ENCODE measurements around the gene GDF9.

The GDF9 gene

GRCh38 chr5:132828846-132829494 is 37.3 kb downstream of the GDF9 start:
- TF ChIP-seq, protein P1, sequence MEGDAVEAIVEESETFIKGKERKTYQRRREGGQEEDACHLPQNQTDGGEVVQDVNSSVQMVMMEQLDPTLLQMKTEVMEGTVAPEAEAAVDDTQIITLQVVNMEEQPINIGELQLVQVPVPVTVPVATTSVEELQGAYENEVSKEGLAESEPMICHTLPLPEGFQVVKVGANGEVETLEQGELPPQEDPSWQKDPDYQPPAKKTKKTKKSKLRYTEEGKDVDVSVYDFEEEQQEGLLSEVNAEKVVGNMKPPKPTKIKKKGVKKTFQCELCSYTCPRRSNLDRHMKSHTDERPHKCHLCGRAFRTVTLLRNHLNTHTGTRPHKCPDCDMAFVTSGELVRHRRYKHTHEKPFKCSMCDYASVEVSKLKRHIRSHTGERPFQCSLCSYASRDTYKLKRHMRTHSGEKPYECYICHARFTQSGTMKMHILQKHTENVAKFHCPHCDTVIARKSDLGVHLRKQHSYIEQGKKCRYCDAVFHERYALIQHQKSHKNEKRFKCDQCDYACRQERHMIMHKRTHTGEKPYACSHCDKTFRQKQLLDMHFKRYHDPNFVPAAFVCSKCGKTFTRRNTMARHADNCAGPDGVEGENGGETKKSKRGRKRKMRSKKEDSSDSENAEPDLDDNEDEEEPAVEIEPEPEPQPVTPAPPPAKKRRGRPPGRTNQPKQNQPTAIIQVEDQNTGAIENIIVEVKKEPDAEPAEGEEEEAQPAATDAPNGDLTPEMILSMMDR (IDR thresholded peaks at IDR 0.05; ENCODE audit: extremely low read depth, missing control alignments) = no peak
- no peak for DNase-seq (ENCODE audit: low spot score)

- TF ChIP-seq, protein P1 (IDR thresholded peaks at IDR 0.05; ENCODE audit: extremely low read depth, missing control alignments) = no peak
- DNase-seq (ENCODE audit: low spot score) = peak; percentile 27
These were observed 38.2 kb downstream of the GDF9 start for GRCh38 chr5:132827943-132828673.

- no peak for DNase-seq (ENCODE audit: low spot score)
- TF ChIP-seq, protein P1 (IDR thresholded peaks at IDR 0.05; ENCODE audit: extremely low read depth, missing control alignments) = no peak
These were observed 39.7 kb downstream of the GDF9 start for GRCh38 chr5:132826424-132827082.

DNA sequence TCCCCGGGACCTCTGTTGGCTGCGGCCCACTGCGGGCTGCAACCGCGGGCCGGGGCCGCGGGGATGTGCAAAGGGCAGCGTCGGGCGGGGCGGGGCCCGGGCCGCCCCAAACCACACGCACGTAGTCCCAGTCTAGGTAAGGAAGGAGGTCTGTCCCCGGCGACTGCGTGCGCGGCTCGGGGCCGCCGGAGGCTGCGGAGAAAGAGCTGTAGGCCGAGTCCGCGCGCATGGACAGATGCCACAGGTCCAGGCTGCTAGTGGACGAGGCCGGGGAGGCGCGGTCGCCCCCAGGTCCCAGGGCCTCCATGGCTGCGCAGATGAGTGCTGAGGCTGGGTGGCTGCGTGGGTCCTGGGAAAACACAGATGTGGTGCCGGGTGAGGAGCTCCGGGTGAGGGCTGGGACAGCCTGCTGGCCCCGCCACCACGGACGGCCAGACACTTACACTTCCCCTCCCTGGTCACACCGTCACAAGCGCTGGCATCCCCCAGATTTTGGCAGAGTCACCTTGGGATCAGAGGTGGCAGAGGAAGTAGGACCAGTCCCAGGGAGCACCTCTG is 40.4 kb downstream of the GDF9 start:
- DNase-seq (ENCODE audit: low spot score) = no peak
- TF ChIP-seq, protein P1 (IDR thresholded peaks at IDR 0.05; ENCODE audit: extremely low read depth, missing control alignments) = no peak

- TF ChIP-seq, protein P1 (IDR thresholded peaks at IDR 0.05; ENCODE audit: extremely low read depth, missing control alignments) = no peak
- peak; percentile 72 for DNase-seq (ENCODE audit: low spot score)
These were observed 41.0 kb downstream of the GDF9 start for GRCh38 chr5:132825033-132825833.

- TF ChIP-seq, protein P1 (IDR thresholded peaks at IDR 0.05; ENCODE audit: extremely low read depth, missing control alignments) = no peak
- DNase-seq (ENCODE audit: low spot score) = peak; percentile 39
These were observed 41.8 kb downstream of the GDF9 start for GRCh38 chr5:132824426-132824825.

Measured in GM20000 (cell line).